PC-9 (cell line): Measurements from ENCODE around the gene UBE2E2. TPM values are rescaled to one million over a fixed set of nuclear protein-coding genes. Genes with fewer than 3 reads are reported as not detected.

ENCODE experiments used
- BruUV-seq: library from RNA; stranded (reverse); fragments of 400-500 nt; replicated peaks from 2 replicates; lab custom pipeline; 2021; lab: Mats Ljungman, UMichigan
- CTCF ChIA-PET: fragments of 300-600 bp; sonication (Branson Sonifier 250); formaldehyde crosslinking; loops from one replicate; lab custom pipeline; 2022; ENCODE audit warnings: antibody characterized with exemption; lab: Charles Lee
- POLR2A ChIA-PET: fragments of 300-600 bp; sonication (Branson Sonifier 250); formaldehyde crosslinking; loops from one replicate; lab custom pipeline; 2022; ENCODE audit warnings: antibody characterized with exemption; ENCODE audit not compliant: unreplicated experiment; lab: Charles Lee
- DNase-seq, 2 experiments: peaks; one replicate each; pipeline versions ENCODE4 v3.0.0 to v3.0.0-alpha.2; 2015 to 2022; ENCODE audit warnings: mixed read lengths in 1 of 2
- H2AFZ ChIP-seq: fragments of 200-600 bp; sonication (generic); 2 replicates; pipeline ENCODE4 v1.8.1; 2017; ENCODE audit warnings: antibody characterized with exemption
- H3F3A ChIP-seq: fragments of 200-600 bp; sonication (generic); 2 replicates; pipeline ENCODE4 v1.8.1; 2017; ENCODE audit warnings: antibody characterized with exemption, mild to moderate bottlenecking, low read depth; ENCODE audit not compliant: insufficient read depth
- H3K27ac ChIP-seq: fragments of 200-600 bp; sonication (generic); 2 replicates; pipeline ENCODE4 v1.6.1; 2016; ENCODE audit warnings: mixed run types
- H3K27me3 ChIP-seq: fragments of 200-600 bp; sonication (generic); 2 replicates; pipeline ENCODE4 v1.6.1; 2016; ENCODE audit warnings: low read depth, mixed run types; ENCODE audit not compliant: insufficient read depth
- H3K36me3 ChIP-seq: fragments of 200-600 bp; sonication (generic); 2 replicates; pipeline ENCODE4 v1.6.1; 2016; ENCODE audit warnings: low read depth, mixed run types
- H3K4me1 ChIP-seq: fragments of 200-600 bp; sonication (generic); replicated peaks from 2 replicates; pipeline ENCODE4 v1.6.1; 2016; ENCODE audit warnings: mixed run types; ENCODE audit not compliant: insufficient read depth
- H3K4me2 ChIP-seq: fragments of 200-600 bp; sonication (generic); 2 replicates; pipeline ENCODE4 v1.6.1; 2017; ENCODE audit warnings: mixed run types
- H3K4me3 ChIP-seq: fragments of 200-600 bp; sonication (generic); 2 replicates; pipeline ENCODE4 v1.6.1; 2016; ENCODE audit warnings: mixed run types
- H3K79me2 ChIP-seq: fragments of 200-600 bp; sonication (generic); 2 replicates; pipeline ENCODE4 v1.6.1; 2017; ENCODE audit warnings: low read depth, mixed run types
- H3K9me2 ChIP-seq: fragments of 200-600 bp; sonication (generic); 2 replicates; pipeline ENCODE4 v1.8.1; 2017; ENCODE audit warnings: mild to moderate bottlenecking; ENCODE audit not compliant: insufficient read depth
- H3K9me3 ChIP-seq: fragments of 200-600 bp; sonication (generic); 2 replicates; pipeline ENCODE4 v1.8.1; 2016; ENCODE audit warnings: low read depth; ENCODE audit not compliant: insufficient read depth
- H4K20me1 ChIP-seq: fragments of 200-600 bp; sonication (generic); 2 replicates; pipeline ENCODE4 v1.8.1; 2017; ENCODE audit not compliant: insufficient read depth
- CTCF ChIP-seq: fragments of 200-600 bp; sonication (generic); conservative IDR thresholded peaks from 2 replicates; pipeline ENCODE4 v1.6.1; 2017; ENCODE audit warnings: mixed run types, antibody characterized with exemption, mild to moderate bottlenecking, moderate library complexity
- EZH2 ChIP-seq: fragments of 200-600 bp; sonication (generic); IDR thresholded peaks from 2 replicates; pipeline ENCODE4 v1.8.0; 2017; ENCODE audit warnings: antibody characterized with exemption, low read depth
- intact Hi-C: fragments of 100-400 bp; cut with micrococcal nuclease; formaldehyde crosslinking; loops from one replicate; pipeline ENCODE4 v1.10.0; 2022; ENCODE audit not compliant: unreplicated experiment
- total RNA-seq: library from RNA; stranded (reverse); gene quantifications from 2 replicates; pipeline ENCODE4 v1.2.3, GENCODE V29; 2021

Gene UBE2E2
- total RNA-seq, 1 experiment from 2014 or later: 48.7 TPM

- Histone ChIP-seq H3K27me3 (no peaks in the 10 kb centered on the region), H3F3A (no peaks in the 10 kb centered on the region), H3K79me2 (peaks cover 55% of the 10 kb centered on the region), H3K36me3 (no peaks in the 10 kb centered on the region), H3K27ac (no peak overlapping the region), H2AFZ (no peak overlapping the region), H3K9me2 (no peaks in the 10 kb centered on the region), H3K4me1 (no peaks in the 10 kb centered on the region), H3K9me3 (no peaks in the 10 kb centered on the region), H4K20me1 (peaks cover 14% of the 10 kb centered on the region), H3K4me3 (no peak overlapping the region), H3K4me2 (no peak overlapping the region)
- no peak for DNase-seq
- BruUV-seq: no TSS peak
- CTCF ChIA-PET: no interaction called here
- intact Hi-C loops: no loop called here
- TF ChIP-seq CTCF (no peak), EZH2 (no peak)
- POLR2A ChIA-PET: interaction anchor here (0.6 kb wide), 1 partner anchor 421 kb away, joined by 3 read pairs; no protein-coding TSS in a partner anchor
Observed at GRCh38 chr3:23253214-23253613, 50.1 kb downstream of the UBE2E2 start.

DNA sequence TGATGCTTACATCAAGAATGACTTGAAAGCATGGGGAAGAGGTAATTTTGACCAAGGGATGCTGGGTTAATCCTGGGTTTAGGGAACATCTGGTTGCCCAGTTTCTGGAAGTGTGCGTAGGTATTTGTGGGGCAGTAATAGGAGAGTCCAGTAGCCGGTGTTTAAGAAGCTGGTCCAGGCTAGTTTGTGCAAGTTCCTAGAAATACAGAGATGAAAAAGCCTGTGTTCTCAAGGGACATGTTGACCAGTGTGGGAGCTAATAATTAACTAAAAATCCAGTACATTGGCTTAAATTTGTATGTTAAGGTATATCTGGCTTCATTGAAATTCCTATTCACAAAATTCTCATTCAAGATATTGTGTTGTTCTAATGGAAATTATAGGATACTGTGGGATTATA, 51.2 kb downstream of the UBE2E2 start:
- Histone ChIP-seq H2AFZ (no peak overlapping the region), H3K4me2 (no peak overlapping the region), H3F3A (no peaks in the 10 kb centered on the region), H3K4me3 (no peak overlapping the region), H3K79me2 (peaks cover 56% of the 10 kb centered on the region), H3K4me1 (no peaks in the 10 kb centered on the region), H3K9me2 (no peaks in the 10 kb centered on the region), H3K27ac (no peak overlapping the region), H3K27me3 (no peaks in the 10 kb centered on the region), H3K9me3 (no peaks in the 10 kb centered on the region), H3K36me3 (no peaks in the 10 kb centered on the region), H4K20me1 (peaks cover 10% of the 10 kb centered on the region)
- ChIA-PET CTCF (no interaction called here), POLR2A (interaction anchor here (0.5 kb wide), 1 partner anchor 30 kb away, joined by 3 read pairs; no protein-coding TSS in a partner anchor)
- DNase-seq: no peak
- intact Hi-C loops: no loop called here
- no TSS peak for BruUV-seq
- no peak for TF ChIP-seq EZH2
- TF ChIP-seq CTCF: no peak

DNA sequence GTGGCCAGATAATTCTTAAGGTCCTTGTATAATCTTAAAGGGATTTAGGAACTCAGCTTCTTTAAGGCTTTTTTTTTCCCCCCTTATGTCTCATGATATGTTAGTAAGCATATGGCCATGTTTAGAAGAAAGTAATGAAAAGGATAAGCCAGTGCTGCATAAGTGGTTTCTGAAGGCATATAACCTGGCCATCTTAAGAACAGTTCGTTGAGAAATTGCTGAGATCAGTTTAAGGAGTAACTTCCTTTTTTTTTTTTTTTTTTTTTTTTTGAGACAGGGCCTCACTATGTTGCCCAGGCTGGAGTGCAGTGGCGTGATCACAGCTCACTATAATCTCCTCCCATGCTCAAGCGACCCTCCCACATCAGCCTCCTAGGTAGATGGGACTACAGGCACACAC, 51.7 kb downstream of the UBE2E2 start:
- CTCF ChIA-PET: no interaction called here
- Histone ChIP-seq H3K4me3 (no peak overlapping the region), H3K4me2 (no peak overlapping the region), H3K27ac (no peak overlapping the region), H4K20me1 (peaks cover 10% of the 10 kb centered on the region), H3K4me1 (no peaks in the 10 kb centered on the region), H3K9me2 (no peaks in the 10 kb centered on the region), H2AFZ (no peak overlapping the region), H3K36me3 (no peaks in the 10 kb centered on the region), H3K79me2 (peaks cover 60% of the 10 kb centered on the region), H3K27me3 (no peaks in the 10 kb centered on the region), H3F3A (no peaks in the 10 kb centered on the region), H3K9me3 (no peaks in the 10 kb centered on the region)
- BruUV-seq: no TSS peak
- no peak for DNase-seq
- POLR2A ChIA-PET: interaction anchor here (0.5 kb wide), 1 partner anchor 30 kb away, joined by 3 read pairs; no protein-coding TSS in a partner anchor
- intact Hi-C loops: no loop called here
- TF ChIP-seq EZH2: no peak
